ENCODE measurements around the gene NEB. TPM values are rescaled to one million over a fixed set of nuclear protein-coding genes. Genes with fewer than 3 reads are reported as not detected.

NEB gene
- total RNA-seq, 4 donors from 2014 or later = 1.6 to 16.4 (median 4.4) TPM

GRCh38 chr2:151526572-151527090 is 207.6 kb downstream of the NEB start:
- Histone ChIP-seq H3K4me3 (replicated peaks in 1 of 3) (no peak overlapping the region), H3K36me3 (no peaks in the 10 kb centered on the region), H3K27ac (peak overlapping the region in 1 of 3 donors; percentile 19), H3K4me1 (peaks cover 0 to 20% of the 10 kb centered on the region in 2 donors), H3K9me3 (no peaks in the 10 kb centered on the region), H3K27me3 (no peaks in the 10 kb centered on the region)
- TF ChIP-seq CTCF (IDR thresholded peaks at IDR 0.05) = no peak
- TF ChIP-seq POLR2A (IDR thresholded peaks at IDR 0.05) = no peak
- intact Hi-C loops (cut with DNase I) = no loop called here
- DNase-seq = no peak
- 89 to 99% methylated on average over 6 of the region's 6 CpGs for WGBS, 2 donors

- Histone ChIP-seq H3K36me3 (no peaks in the 10 kb centered on the region), H3K4me3 (replicated peaks in 1 of 3) (no peak overlapping the region), H3K4me1 (peaks cover 0 to 19% of the 10 kb centered on the region in 2 donors), H3K27ac (peak overlapping the region; percentile 8 to 61 (median 56)), H3K9me3 (no peaks in the 10 kb centered on the region), H3K27me3 (no peaks in the 10 kb centered on the region)
- WGBS, 2 donors = 33 to 36% methylated on average over 9 of the region's 9 CpGs
- intact Hi-C loops (cut with DNase I) = no loop called here
- peak; percentile 88 to 89 for DNase-seq
- peak in 1 of 2 donors; percentile 25 for TF ChIP-seq POLR2A (IDR thresholded peaks at IDR 0.05)
- TF ChIP-seq CTCF (IDR thresholded peaks at IDR 0.05) = no peak
Measured at GRCh38 chr2:151525821-151526373, 208.4 kb downstream of the NEB start.

- intact Hi-C loops (cut with DNase I) = no loop called here
- Histone ChIP-seq H3K27ac (no peak overlapping the region), H3K4me3 (replicated peaks in 1 of 3) (no peak overlapping the region), H3K4me1 (peaks cover 0 to 15% of the 10 kb centered on the region in 2 donors), H3K9me3 (no peaks in the 10 kb centered on the region), H3K36me3 (no peaks in the 10 kb centered on the region), H3K27me3 (no peaks in the 10 kb centered on the region)
- TF ChIP-seq CTCF (IDR thresholded peaks at IDR 0.05) = no peak
- TF ChIP-seq POLR2A (IDR thresholded peaks at IDR 0.05) = no peak
- WGBS, 2 donors = 89 to 94% methylated on average over 3 of the region's 3 CpGs
- DNase-seq = no peak
Measured at GRCh38 chr2:151523850-151524249, 210.4 kb downstream of the NEB start.

- no peak overlapping the region for H3K4me3 ChIP-seq (replicated peaks in 1 of 3)
Measured at GRCh38 chr2:151522556-151522955, 211.7 kb downstream of the NEB start.

More at GRCh38 chr2:151522556-151522955, 211.7 kb downstream of the NEB start:
- Histone ChIP-seq H3K36me3 (no peaks in the 10 kb centered on the region), H3K27me3 (no peaks in the 10 kb centered on the region), H3K27ac (no peak overlapping the region), H3K9me3 (no peaks in the 10 kb centered on the region), H3K4me1 (peaks cover 0 to 15% of the 10 kb centered on the region in 2 donors)
- no peak for TF ChIP-seq CTCF (IDR thresholded peaks at IDR 0.05)
- WGBS, 2 donors = 93 to 94% methylated on average over 7 of the region's 7 CpGs
- intact Hi-C loops (cut with DNase I) = no loop called here
- DNase-seq = no peak
